Natural killer cell (primary cell): ENCODE results near the gene MAN1C1. TPM values are rescaled to one million over a fixed set of nuclear protein-coding genes. Genes with fewer than 3 reads are reported as not detected.

Source experiments
- ATAC-seq, 3 donors: fragments of 150-1000 bp in 2 of 3; fragments of 200-7000 bp in 1 of 3; cut with Tn5 transposase; 1 replicate in 1 of 3; 2 replicates in 2 of 3; pipeline ENCODE4 v1.10.0; 2021; ENCODE audit warnings: mild to moderate bottlenecking in 2 of 3, moderate library complexity in 2 of 3
- DNase-seq, 2 donors: peaks; one replicate each; pipeline versions ENCODE4 v3.0.0 to v3.0.0-alpha.2; 2013 to 2021; ENCODE audit warnings: mixed read lengths in 1 of 2
- H3K27ac ChIP-seq: one replicate; pipeline ENCODE4 v1.5.1; 2013; ENCODE audit warnings: mild to moderate bottlenecking, low read length
- H3K27me3 ChIP-seq: one replicate; pipeline ENCODE4 v1.6.1; 2013; ENCODE audit warnings: low read length; ENCODE audit not compliant: control insufficient read depth, insufficient read depth
- H3K36me3 ChIP-seq: one replicate; pipeline ENCODE4 v1.6.1; 2013; ENCODE audit warnings: low read length; ENCODE audit not compliant: control insufficient read depth, insufficient read depth
- H3K4me1 ChIP-seq: one replicate; pipeline ENCODE4 v1.6.1; 2013; ENCODE audit warnings: low read length; ENCODE audit not compliant: control insufficient read depth, insufficient read depth
- H3K4me3 ChIP-seq: one replicate; pipeline ENCODE4 v1.5.1; 2013; ENCODE audit warnings: low read length
- H3K9me3 ChIP-seq: one replicate; pipeline ENCODE4 v1.6.1; 2013; ENCODE audit warnings: low read length; ENCODE audit not compliant: control insufficient read depth, insufficient read depth
- H3K27ac Mint-ChIP-seq, 2 donors: one replicate each; pipeline ENCODE4 v1.8.0; 2022; ENCODE audit warnings: mild to moderate bottlenecking in 2 of 2, mixed read lengths in 2 of 2, moderate library complexity in 1 of 2
- H3K27me3 Mint-ChIP-seq, 2 donors: one replicate each; pipeline ENCODE4 v1.8.0; 2022; ENCODE audit warnings: low read depth in 2 of 2, mixed read lengths in 2 of 2
- H3K36me3 Mint-ChIP-seq: one replicate; pipeline ENCODE4 v1.8.0; 2022; ENCODE audit warnings: mixed read lengths
- H3K4me1 Mint-ChIP-seq, 2 donors: one replicate each; pipeline ENCODE4 v1.8.0; 2022; ENCODE audit warnings: mixed read lengths in 2 of 2
- H3K4me3 Mint-ChIP-seq: one replicate; pipeline ENCODE4 v1.8.0; 2022; ENCODE audit warnings: mild to moderate bottlenecking, moderate library complexity, mixed read lengths
- H3K9me3 Mint-ChIP-seq, 2 donors: one replicate each; pipeline ENCODE4 v1.8.0; 2022; ENCODE audit warnings: mixed read lengths in 2 of 2
- WGBS: methylation state at CpG from one replicate; pipeline ENCODE4 v1.1.7; 2013; ENCODE audit warnings: missing lambda C conversion rate; ENCODE audit not compliant: insufficient coverage; 5-methylcytosine and 5-hydroxymethylcytosine counted together
- intact Hi-C: fragments of 100-400 bp; cut with micrococcal nuclease; formaldehyde crosslinking; loops from one replicate; pipeline ENCODE4 v1.14.2; 2022
- total RNA-seq, 4 donors: library from RNA; stranded (reverse); fragments of 120-200 nt in 1 of 4; gene quantifications; one replicate each; pipeline versions ENCODE4 v1.2.3 to v1.2.4, GENCODE V29; 2013 to 2022
- TF ChIP-seq, protein P1 (sequence below): fragments of 200-600 bp; IDR thresholded peaks from one replicate; pipeline ENCODE4 v1.8.0; 2022; ENCODE audit warnings: antibody characterized with exemption

Gene MAN1C1
- total RNA-seq, 3 donors from 2014 or later (not counting 1 experiment from before 2014, with no cell fraction given): 3.6 to 7.5 (median 7.1) TPM

DNA sequence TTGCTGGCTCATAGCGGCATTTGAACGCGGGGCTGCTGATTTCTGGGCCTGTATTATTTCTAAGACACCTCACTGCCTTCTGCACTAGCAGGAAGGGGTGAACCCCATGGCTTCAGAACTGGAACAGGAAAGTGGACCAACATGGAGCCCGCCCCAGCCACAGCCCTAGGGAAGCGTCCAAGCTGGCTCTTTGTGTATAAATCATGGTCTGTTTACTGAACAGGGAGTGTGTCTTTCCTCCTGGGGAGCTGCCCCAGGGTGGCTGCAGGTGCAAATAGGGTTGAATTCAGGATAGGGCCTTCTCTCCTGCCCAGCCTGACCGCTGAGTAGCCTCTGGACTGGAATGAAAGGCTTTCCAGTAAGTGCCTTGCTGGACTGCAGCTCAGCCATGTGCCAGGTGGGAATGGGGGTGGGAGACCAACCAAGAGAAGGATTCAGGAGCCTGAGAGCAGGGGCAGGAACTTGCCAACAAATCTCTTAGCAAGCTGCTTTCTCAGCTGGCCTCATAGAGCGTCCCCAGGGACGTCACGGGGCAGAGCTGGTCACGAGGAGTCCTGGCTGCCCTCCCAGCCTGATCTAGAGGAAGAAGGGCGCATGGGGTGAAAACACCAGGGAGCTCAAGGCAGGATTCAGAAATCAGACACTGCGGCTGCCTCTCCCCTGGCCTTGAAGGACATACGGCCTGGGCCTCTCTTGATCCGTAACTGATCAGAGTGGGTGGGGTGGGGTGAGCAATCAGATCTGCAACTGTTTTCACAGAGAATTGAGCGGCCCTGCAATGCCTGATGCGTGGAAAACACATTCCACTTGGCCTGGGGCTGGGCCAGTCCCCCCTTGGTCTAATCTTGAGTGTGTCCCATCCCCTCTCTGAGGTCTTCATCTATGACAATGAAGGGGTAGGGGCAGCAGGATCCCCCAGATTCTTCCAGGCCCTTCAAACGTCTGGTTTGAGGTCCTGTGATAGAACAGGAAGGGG, 126.9 kb downstream of the MAN1C1 start:
- Mint-ChIP-seq H3K27ac (no peak overlapping the region), H3K4me3 (no peak overlapping the region), H3K4me1 (no peaks in the 10 kb centered on the region), H3K9me3 (no peaks in the 10 kb centered on the region), H3K27me3 (peaks cover 0 to 8% of the 10 kb centered on the region in 2 donors), H3K36me3 (no peaks in the 10 kb centered on the region)
- Histone ChIP-seq H3K27ac (no peak overlapping the region), H3K4me1 (no peaks in the 10 kb centered on the region), H3K4me3 (no peak overlapping the region), H3K36me3 (no peaks in the 10 kb centered on the region), H3K27me3 (no peaks in the 10 kb centered on the region), H3K9me3 (no peaks in the 10 kb centered on the region)
- TF ChIP-seq, protein P1, sequence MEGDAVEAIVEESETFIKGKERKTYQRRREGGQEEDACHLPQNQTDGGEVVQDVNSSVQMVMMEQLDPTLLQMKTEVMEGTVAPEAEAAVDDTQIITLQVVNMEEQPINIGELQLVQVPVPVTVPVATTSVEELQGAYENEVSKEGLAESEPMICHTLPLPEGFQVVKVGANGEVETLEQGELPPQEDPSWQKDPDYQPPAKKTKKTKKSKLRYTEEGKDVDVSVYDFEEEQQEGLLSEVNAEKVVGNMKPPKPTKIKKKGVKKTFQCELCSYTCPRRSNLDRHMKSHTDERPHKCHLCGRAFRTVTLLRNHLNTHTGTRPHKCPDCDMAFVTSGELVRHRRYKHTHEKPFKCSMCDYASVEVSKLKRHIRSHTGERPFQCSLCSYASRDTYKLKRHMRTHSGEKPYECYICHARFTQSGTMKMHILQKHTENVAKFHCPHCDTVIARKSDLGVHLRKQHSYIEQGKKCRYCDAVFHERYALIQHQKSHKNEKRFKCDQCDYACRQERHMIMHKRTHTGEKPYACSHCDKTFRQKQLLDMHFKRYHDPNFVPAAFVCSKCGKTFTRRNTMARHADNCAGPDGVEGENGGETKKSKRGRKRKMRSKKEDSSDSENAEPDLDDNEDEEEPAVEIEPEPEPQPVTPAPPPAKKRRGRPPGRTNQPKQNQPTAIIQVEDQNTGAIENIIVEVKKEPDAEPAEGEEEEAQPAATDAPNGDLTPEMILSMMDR: no peak
- WGBS: 89% methylated on average over 17 of the region's 17 CpGs
- DNase-seq (no peak), ATAC-seq (no peak)
- intact Hi-C loops: no loop called here

DNA sequence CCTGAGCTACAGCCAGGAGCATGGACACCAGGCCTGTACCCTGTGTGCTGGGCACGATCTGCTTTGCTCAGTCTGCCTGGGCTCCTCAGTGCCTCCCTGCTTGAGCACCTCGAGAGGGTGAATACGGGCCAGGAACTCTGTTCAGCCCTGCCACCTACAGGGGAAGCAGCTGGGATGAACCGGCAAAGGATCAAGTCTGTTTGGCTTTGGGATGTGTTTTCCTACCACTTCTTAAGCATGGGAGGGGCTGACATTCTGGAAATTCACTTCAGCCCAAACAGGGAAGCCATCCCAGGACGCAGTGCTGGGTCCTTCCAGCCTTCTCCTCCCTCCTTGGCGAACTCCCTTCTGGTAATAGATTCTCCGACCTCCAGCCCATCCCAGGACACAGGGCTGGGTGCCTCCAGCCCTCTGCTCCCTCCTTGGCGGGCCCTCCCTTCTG, 127.6 kb downstream of the MAN1C1 start:
- Mint-ChIP-seq H3K4me1 (no peaks in the 10 kb centered on the region), H3K36me3 (no peaks in the 10 kb centered on the region), H3K27ac (no peak overlapping the region), H3K4me3 (no peak overlapping the region), H3K9me3 (no peaks in the 10 kb centered on the region), H3K27me3 (peaks cover 0 to 8% of the 10 kb centered on the region in 2 donors)
- H3K4me1 ChIP-seq: no peaks in the 10 kb centered on the region
- WGBS: 78% methylated on average over 8 of the region's 8 CpGs
- H3K36me3 ChIP-seq: no peaks in the 10 kb centered on the region
- ATAC-seq: no peak
- DNase-seq: no peak
- no peaks in the 10 kb centered on the region for H3K27me3 ChIP-seq
- H3K9me3 ChIP-seq: no peaks in the 10 kb centered on the region
- TF ChIP-seq, protein P1: no peak
- intact Hi-C loops: no loop called here
- H3K4me3 ChIP-seq: no peak overlapping the region
- H3K27ac ChIP-seq: no peak overlapping the region

DNA sequence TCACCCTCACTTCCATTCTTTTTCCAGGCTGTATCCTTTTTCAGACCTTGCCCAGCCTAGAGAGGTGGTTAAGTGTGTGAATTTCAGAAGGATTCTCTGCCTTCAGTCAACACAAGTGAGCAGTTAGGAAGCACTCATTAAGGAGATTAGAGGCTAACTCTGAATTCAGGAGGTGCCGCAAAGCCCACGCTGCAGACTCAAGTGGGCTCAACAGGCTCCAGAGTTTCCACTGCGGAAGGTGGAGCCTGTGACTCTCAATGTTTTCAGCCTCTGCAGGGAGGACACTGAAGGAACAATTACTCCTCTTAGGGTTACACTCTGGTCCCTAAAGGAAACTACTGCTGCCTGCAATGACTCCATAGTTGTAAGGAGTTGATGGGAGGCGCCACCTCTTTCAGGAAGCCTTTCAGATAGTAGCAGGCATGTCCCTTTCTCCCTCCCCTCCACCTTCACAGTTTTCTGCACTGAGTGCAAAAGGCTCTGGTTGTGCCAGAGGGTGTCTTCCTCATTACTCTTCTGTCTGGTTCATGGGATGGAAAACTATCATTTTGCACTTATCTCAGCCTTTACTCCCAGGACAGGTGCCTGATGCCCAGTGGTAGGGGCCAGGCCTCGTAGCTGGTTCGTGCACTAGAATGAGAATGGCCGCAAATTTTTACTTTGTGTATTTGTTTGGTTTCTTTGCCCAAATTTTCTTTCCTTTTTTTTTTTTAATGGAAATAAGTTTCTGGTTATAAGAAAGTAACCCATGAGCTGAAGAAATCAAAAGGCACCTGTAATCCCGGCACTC, 128.2 kb downstream of the MAN1C1 start:
- no peaks in the 10 kb centered on the region for H3K9me3 Mint-ChIP-seq

More for the DNA sequence above, 128.2 kb downstream of the MAN1C1 start:
- no peaks in the 10 kb centered on the region for H3K4me1 Mint-ChIP-seq
- Histone ChIP-seq H3K36me3 (no peaks in the 10 kb centered on the region), H3K27ac (no peak overlapping the region), H3K9me3 (no peaks in the 10 kb centered on the region), H3K4me3 (no peak overlapping the region), H3K27me3 (no peaks in the 10 kb centered on the region), H3K4me1 (no peaks in the 10 kb centered on the region)
- H3K4me3 Mint-ChIP-seq: no peak overlapping the region
- intact Hi-C loops: no loop called here
- DNase-seq: no peak
- TF ChIP-seq, protein P1: no peak
- H3K36me3 Mint-ChIP-seq: no peaks in the 10 kb centered on the region
- no peak overlapping the region for H3K27ac Mint-ChIP-seq
- peaks cover 0 to 7% of the 10 kb centered on the region in 2 donors for H3K27me3 Mint-ChIP-seq
- no peak for ATAC-seq
- WGBS: 94% methylated on average over 7 of the region's 8 CpGs
